HG03103 (cell line): ENCODE measurements around the gene DZANK1.
"Not testable (repeated sequence)": the region's sequence is repeated elsewhere in the genome, so short reads cannot be mapped to it uniquely, and the experiment has no call there.

Experiments
- ATAC-seq: cut with Tn5 transposase; IDR thresholded peaks from one replicate; pipeline ENCODE4 v1.9.1; 2021; ENCODE audit warnings: low read depth; ENCODE audit not compliant: unreplicated experiment

DZANK1 gene

DNA sequence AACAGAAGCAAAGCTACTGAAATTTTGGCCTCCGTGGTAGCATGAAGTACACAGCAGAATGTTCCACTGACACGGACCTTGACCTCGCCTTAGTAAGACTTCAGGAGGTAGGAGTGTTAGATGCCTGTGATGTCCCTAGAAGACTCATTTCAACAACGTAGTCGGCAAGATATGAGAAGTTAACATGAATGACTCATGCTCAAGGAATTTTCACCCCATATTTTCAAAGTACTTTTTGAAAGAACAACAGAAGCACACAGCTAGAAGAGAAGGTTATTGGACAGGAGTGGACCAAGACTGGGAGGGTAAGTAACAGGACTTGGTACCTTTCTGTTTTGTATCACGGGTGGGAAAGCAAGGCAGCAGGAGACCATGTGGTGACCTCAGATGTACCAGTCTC lies 78.0 kb downstream of the DZANK1 start:
- no peak for ATAC-seq

DNA sequence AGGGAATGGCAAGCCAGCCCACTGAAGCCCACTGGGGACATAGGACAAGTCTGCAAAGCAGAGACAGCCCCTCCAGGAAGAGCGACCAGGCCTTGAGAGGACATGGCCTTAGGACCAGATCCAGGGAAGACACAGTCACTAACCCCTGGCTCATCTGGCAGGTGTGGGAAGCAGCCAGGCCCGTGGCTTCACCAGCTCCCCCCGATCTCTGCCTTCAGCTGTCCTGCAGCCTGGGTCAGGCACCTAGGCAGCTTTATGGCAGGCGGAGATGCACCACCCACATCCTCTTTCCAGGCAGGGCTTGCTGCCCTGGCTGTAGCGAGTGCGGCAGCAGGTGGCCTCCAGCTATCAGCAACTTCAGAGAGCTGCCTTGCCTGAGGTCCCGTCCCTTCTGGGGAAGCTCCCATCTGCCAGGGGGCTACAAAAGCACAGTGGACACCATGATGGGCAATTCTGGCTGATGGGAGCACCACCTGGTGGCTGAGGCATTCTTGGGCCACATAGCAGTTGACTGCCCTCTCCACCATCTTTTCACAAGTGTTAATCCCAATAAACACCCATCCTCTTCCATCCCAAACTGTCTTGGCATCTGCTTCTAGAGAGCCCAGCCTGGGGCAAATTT lies 85.8 kb downstream of the DZANK1 start:
- no peak for ATAC-seq

- ATAC-seq = no peak
These were observed 88.8 kb downstream of the DZANK1 start for GRCh38 chr20:18377896-18378481.

DNA sequence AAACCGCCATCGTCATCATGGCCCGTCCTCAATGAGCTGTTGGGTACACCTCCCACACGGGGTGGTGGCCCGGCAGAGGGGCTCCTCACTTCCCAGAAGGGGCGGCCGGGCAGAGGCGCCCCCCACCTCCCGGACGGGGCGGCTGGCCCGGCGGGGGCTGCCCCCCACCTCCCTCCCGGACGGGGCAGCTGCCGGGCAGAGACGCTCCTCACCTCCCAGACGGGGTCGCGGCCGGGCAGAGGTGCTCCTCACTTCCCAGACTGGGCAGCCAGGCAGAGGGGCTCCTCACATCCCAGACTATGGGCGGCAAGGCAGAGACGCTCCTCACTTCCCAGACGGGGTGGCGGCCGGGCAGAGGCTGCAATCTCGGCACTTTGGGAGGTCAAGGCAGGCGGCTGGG lies 91.3 kb downstream of the DZANK1 start:
- not testable (repeated sequence) for ATAC-seq

DNA sequence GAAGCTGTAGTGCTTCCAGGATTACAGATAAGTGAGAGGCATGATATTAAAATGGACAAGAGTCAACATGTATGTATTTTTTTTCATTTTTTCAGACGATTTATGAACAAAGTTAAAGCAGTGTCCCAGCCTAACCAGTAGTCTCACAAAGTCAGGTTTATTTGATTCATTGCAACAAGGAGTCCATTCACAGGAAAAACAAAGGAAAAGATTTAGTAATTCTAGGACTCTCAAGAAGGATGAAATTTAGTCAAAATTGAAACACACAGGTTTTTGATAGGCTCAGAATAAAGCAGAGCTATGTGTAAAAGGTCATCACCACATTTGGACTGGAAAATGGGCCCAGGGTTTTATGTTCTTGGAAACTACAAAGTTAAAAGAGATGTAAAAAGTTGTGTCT lies 94.5 kb downstream of the DZANK1 start:
- no peak for ATAC-seq

- no peak for ATAC-seq
These were observed 102.1 kb downstream of the DZANK1 start for GRCh38 chr20:18364768-18365167.

- ATAC-seq = no peak
These were observed 103.1 kb downstream of the DZANK1 start for GRCh38 chr20:18363708-18364107.

DNA sequence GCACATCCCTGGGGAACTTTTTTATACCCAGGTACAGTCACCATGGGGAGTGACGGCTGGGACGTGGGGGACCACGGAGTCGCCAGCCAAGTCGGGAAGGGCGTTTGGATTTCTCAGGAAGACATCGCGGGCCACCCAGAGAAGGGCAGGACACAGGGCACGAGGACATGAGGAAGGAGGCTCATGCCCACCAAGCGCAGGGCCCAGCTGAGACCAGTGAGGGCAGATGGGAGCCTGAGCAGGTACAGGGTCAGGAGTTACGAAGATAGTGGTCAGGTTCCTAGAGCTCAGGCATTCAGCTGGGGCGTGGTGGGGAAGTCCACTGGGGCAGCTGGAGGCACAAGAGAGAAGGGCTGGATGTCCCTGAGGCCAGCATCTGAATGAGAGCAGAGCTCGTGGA lies 103.9 kb downstream of the DZANK1 start:
- no peak for ATAC-seq

DNA sequence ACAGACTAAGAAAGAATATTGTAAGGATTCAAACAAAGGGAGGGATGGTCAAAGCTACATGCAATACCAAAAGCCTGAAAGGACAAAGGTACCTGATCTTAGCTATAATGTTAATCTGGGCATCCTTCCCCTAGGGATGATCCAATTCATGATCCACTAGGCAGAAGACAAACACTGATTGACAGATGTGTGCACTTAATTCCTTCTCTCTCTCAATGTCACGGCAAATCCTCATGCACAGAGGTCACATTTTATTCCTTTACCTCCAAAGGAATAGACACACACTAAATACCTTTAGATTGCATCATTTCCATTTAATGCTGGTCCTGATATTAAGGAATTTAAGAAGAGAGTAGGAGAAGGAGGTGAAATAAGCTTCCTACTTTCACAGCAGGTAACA lies 105.2 kb downstream of the DZANK1 start:
- no peak for ATAC-seq

DNA sequence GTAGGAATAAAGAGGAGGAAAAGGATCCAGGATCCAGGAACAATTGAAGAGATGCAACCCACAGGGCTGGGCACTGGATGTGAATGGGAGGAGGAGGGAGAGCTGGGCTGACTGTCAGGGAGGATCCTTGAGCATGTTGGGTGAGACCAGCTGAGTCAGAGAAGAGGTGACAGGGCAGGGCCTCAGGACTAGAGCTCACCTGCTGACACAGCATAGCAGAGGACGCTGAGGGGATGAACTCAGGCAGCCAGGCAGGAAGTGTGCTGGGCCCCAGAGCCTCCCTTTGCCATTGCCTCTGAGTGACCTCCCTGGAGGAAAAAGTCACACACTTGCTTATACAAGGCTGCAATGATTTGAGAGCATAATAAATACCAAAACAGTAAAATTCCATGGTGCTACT lies 106.2 kb downstream of the DZANK1 start:
- no peak for ATAC-seq

DNA sequence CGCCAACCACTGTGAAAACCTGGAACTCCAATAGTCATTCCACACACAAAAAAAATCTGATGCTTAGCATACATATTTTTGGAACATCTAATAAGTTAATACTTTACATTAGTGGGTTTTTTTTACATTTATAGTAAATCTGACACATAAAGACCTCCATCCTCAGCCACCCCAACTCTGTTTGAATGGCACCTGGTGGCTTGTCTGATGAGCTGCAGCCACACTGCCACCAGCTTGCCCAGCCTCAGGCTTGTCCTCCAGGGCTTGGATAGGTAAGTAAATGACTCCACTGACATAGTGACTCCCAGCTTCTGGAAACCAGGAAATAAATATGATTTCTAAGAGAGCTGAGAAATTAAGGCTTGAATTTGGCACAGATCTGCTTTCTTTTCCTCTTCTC lies 107.0 kb downstream of the DZANK1 start:
- ATAC-seq = no peak

DNA sequence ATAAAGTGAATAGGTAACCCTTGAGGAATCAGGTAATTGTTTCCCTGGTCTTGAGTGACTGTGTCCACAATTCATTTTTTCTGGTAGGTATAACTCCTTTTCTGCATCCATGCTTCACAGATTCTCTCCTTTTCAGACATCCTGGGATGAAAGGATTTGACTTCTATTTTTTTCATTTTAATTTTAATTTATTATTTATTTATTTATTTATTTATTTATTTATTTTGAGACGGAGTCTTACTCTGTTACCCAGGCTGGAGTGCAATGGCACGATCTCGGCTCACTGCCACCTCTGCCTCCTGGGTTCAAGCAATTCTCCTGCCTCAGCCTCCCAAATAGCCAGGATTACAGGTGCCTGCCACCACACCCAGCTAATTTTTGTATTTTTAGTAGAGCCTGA lies 117.1 kb downstream of the DZANK1 start:
- ATAC-seq = not testable (repeated sequence)
